ENCODE measurements around the gene ADGRF1. TPM values are rescaled to one million over a fixed set of nuclear protein-coding genes. Genes with fewer than 3 reads are reported as not detected.

The ADGRF1 gene
- total RNA-seq, 4 donors from 2014 or later: not detected

GRCh38 chr6:47078991-47079390, 36.9 kb upstream of the ADGRF1 start:
- TF ChIP-seq, protein P1, sequence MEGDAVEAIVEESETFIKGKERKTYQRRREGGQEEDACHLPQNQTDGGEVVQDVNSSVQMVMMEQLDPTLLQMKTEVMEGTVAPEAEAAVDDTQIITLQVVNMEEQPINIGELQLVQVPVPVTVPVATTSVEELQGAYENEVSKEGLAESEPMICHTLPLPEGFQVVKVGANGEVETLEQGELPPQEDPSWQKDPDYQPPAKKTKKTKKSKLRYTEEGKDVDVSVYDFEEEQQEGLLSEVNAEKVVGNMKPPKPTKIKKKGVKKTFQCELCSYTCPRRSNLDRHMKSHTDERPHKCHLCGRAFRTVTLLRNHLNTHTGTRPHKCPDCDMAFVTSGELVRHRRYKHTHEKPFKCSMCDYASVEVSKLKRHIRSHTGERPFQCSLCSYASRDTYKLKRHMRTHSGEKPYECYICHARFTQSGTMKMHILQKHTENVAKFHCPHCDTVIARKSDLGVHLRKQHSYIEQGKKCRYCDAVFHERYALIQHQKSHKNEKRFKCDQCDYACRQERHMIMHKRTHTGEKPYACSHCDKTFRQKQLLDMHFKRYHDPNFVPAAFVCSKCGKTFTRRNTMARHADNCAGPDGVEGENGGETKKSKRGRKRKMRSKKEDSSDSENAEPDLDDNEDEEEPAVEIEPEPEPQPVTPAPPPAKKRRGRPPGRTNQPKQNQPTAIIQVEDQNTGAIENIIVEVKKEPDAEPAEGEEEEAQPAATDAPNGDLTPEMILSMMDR (IDR thresholded peaks at IDR 0.05; ENCODE audit: low read depth): no peak

DNA sequence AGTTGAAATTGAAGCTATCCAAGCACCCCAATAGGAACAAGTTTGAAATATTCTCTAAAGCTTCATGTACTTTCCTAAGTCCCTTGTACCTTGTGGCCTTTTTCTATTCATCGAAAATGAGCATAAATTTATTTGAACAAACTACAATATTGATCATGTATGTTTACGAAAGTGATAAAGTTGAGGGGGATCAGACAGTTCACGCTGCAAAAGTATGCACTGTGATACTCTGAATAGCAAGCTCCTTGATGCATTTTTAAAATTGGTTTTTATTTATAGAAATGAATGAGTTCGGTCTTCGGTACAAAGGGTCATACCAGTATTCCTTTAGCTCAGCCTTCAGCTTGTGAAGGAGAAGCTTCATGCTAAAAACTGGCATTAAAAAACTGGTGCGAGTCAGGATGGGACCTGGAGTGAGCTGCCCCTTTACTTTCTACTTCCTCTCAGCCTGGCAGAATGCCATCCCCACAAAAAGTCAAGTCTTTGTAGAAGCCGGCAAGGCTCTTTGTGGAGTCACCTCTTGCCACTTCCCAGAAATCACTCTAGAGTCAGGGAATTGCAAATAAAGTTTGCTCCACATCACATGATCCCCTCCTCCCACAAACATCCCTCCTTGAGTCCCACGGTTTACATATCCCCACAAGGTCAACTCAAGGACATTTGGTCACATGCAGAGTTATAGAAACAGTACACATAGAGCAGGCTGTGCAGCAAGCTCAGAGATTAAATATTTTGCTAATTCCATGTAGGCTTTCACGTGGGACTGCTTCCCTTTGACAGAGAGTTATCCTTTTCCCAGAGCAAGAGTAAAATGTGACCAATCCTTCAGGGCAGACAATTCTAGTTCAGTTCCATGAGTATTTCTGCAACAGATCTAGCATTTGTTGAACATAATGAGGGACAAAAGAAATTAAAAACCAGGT, 34.6 kb upstream of the ADGRF1 start:
- TF ChIP-seq, protein P1 (IDR thresholded peaks at IDR 0.05; ENCODE audit: low read depth): no peak

- TF ChIP-seq, protein P1 (IDR thresholded peaks at IDR 0.05; ENCODE audit: low read depth): no peak
Measured at GRCh38 chr6:47075741-47076421, 33.7 kb upstream of the ADGRF1 start.

DNA sequence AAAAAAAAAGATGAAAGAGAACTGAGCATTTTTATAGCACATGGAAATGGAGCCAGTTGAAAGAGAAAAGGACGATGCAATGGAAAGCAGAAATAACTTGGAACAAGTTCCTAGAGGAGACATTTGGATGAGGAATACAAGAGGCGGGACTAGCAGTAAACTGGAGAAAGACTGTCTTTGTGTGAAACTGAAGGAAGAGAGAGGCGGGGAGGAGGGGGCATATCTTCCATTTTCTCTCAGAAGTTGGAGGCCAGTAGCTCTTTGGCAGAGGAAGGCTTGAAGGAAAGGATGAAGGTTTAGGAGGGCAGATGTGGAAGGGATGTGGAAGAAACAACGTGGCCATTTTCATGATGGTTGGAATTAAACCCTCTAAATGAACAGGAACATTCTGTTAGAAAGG, 33.0 kb upstream of the ADGRF1 start:
- TF ChIP-seq, protein P1 (IDR thresholded peaks at IDR 0.05; ENCODE audit: low read depth): no peak

DNA sequence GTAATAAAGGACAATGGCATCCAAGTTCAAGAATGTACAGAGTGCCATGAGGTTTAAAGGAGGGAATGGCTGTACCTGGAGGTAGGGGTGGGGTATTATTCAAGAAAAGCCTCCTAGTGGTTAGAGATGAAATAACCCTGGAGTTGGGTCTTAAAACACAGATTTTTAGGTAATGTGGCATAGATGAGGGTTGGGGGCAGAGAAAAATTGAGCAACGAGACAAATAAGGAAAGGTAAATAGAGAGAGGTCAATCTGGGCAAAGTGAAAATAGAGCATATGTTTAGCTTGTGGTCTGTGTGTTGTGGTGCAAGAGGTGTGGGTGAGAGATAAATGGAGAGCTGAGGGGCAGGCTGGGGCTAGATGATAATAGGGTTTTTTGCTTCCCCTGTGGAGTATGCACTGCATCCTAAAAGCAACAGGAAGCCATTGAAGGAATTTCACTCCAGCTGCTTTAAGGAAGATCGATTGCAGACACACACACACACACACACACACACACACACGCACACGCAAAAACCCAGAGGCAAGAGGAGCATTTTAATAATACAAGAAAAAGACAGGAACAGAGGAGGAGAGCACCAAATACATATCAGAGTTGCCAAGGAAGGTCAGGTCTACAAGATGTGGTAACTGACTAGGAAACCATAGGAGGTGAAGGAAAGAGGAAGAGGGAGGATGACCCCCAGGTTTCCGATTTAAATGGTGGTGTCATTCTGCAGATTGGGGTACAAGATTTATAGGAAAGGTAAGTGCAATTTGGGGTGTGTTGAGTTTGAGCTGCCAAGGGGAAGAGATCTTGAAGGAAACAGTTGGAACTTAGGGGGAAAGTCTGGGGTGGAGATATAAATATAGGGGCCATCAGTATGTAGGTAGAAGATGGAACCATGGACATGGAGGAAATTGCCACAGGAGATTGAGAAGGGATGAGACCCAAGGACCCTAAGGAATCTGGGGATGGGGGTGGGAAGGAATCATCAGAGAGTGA, 31.3 kb upstream of the ADGRF1 start:
- TF ChIP-seq, protein P1 (IDR thresholded peaks at IDR 0.05; ENCODE audit: low read depth): no peak

- TF ChIP-seq, protein P1 (IDR thresholded peaks at IDR 0.05; ENCODE audit: low read depth): no peak
Measured at GRCh38 chr6:47072667-47073066, 30.5 kb upstream of the ADGRF1 start.

Measured in subcutaneous adipose tissue (tissue), 4 donors.